GM10248 (cell line): ENCODE results near the gene ZBTB7C.

Experiments used
- CTCF ChIA-PET: fragments of 300-600 bp; sonication (Branson Sonifier 250); formaldehyde crosslinking; extraction: SDS; loops from one replicate; lab custom pipeline; 2021; ENCODE audit warnings: antibody characterized with exemption; lab: Yijun Ruan, JAX
- POLR2A ChIA-PET: fragments of 350-650 bp; sonication (Branson Sonifier 250); formaldehyde crosslinking; extraction: SDS; loops from one replicate; lab custom pipeline; 2020; ENCODE audit warnings: antibody characterized with exemption; lab: Yijun Ruan, JAX
- DNase-seq: peaks from one replicate; pipeline ENCODE4 v3.0.0; 2012; ENCODE audit errors: extremely low spot score
- TF ChIP-seq, protein P1 (sequence below): IDR thresholded peaks from 2 replicates; pipeline ENCODE4 v1.5.1; 2012; ENCODE audit warnings: mild to moderate bottlenecking, low read depth; ENCODE audit errors: extremely low read depth, missing control alignments, control extremely low read depth

Gene ZBTB7C

DNA sequence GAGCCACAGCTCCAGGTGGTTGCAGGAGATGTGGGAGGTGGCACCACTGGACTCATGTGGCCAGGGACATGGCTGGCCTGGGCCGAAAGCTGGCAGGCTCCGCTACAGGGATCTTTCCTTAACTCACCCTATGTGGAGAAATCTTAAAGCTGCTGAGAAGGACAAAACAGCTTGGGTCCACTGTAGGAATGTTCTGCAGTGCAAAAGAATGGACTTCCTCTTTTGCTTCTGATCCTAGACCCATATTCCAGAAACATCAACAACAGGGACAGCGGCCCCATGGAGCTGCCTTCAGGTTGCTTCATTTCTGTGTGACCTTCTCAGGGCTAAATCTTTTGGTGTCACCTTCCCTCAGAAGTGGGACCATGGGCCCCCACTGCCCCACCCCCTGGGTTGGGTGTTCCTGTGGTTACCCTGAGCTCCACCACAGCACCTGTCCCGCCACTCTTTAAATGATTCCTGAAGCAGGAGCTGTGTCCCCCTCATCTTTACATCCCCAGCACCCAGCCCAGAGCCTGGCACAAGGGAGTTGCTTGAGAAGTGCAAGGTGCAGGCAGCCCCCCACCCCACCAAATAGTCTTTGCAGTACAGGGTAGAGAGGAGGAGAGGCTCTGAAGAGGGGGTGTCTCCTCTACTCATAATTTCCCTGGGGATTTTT is 205.8 kb downstream of the ZBTB7C start:
- POLR2A ChIA-PET: no interaction called here
- no peak for DNase-seq
- TF ChIP-seq, protein P1, sequence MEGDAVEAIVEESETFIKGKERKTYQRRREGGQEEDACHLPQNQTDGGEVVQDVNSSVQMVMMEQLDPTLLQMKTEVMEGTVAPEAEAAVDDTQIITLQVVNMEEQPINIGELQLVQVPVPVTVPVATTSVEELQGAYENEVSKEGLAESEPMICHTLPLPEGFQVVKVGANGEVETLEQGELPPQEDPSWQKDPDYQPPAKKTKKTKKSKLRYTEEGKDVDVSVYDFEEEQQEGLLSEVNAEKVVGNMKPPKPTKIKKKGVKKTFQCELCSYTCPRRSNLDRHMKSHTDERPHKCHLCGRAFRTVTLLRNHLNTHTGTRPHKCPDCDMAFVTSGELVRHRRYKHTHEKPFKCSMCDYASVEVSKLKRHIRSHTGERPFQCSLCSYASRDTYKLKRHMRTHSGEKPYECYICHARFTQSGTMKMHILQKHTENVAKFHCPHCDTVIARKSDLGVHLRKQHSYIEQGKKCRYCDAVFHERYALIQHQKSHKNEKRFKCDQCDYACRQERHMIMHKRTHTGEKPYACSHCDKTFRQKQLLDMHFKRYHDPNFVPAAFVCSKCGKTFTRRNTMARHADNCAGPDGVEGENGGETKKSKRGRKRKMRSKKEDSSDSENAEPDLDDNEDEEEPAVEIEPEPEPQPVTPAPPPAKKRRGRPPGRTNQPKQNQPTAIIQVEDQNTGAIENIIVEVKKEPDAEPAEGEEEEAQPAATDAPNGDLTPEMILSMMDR: no peak
- CTCF ChIA-PET: no interaction called here

DNA sequence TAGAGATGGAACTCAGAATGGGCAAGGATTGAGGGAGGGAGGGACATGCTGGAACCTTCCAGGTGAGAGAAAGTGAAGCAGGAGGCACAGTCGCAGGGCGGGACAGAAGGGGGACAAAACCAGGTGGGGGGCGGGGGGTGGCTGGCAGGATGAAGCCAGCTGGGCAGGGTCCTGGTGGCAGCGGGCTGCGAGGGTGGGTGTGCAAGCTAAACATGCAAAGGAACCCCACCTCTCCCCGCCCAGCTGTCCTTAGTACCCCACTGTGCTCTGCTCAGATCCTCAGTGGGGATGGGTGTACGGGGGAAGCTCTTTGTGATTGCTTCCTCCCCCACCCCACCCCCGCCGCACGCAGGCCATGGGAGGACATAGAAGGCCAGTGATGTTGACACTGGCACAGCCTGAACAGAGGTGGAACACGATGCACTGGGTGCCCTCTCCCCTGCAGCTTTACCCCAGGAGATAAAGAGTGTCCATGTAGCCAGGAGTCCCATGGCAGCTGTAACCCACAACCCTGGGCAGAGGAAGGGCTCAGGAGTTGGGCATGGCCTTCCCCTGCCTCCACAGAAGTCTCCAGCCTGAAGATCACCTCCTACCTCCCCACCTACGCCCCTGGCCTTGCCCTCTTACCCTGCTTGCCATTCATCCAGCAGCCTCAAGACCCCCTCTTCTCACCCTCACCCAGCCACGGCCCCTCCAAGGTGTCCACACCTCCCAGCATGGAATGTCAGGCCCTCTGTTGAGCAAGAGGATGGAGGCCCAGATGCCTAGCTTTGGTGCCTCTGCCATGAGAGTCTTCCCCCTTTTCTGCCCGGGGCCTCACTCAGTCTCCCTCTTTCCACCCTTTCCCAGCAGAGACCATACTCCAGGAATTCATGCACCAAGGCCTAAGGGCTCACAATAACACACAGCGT is 206.6 kb downstream of the ZBTB7C start:
- TF ChIP-seq, protein P1: no peak
- no peak for DNase-seq
- CTCF ChIA-PET: no interaction called here
- POLR2A ChIA-PET: no interaction called here

DNA sequence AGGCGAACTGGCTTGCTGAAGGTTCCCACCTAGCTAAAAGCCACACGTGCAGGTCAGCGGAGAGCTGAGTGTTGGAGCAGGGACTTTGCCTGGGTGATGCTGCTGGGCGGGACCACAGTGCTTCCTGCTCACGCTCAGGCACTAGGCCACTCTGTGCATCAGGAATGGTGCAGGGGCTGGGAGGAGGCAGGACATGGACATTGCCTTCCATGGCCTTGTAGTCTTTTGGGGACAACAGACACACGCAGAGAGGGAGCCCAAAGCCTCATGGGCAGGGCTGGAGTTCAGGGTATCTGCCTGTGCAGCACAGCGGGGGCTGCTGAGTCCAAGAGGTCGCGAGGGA is 207.2 kb downstream of the ZBTB7C start:
- TF ChIP-seq, protein P1: no peak
- ChIA-PET CTCF (no interaction called here), POLR2A (no interaction called here)
- DNase-seq: no peak

DNA sequence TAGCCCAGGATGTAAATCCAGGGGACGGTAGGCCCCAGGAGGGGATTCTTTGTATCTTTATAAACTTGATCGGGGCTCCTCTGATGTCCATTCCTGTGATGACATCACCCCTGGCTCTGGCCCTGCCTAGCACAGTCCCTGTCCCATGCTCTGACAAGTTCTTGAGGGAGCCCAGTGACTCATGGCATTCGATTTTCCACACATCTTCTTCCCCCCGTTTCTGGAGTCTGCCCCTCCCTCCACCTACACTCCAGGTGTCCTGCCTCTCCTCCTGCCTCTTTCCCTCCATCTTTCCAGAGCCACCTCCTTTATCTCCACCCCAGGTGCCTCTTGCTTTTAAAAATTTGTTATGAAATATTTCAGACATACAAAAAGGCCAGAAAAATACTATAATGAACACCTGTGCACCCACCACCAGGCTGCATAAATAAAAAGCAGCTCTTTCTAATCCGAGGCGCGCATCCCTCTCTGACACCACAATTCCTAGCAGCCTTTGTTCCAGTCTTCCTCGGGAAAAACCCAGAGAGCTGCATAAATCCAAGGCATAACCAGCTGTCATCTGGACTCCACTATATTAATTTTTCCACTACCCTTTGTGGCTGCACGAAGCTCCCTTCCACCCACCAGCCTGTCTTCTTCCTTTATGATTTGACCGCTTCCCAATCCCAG is 207.7 kb downstream of the ZBTB7C start:
- TF ChIP-seq, protein P1: no peak
- CTCF ChIA-PET: no interaction called here
- POLR2A ChIA-PET: no interaction called here
- DNase-seq: no peak

DNA sequence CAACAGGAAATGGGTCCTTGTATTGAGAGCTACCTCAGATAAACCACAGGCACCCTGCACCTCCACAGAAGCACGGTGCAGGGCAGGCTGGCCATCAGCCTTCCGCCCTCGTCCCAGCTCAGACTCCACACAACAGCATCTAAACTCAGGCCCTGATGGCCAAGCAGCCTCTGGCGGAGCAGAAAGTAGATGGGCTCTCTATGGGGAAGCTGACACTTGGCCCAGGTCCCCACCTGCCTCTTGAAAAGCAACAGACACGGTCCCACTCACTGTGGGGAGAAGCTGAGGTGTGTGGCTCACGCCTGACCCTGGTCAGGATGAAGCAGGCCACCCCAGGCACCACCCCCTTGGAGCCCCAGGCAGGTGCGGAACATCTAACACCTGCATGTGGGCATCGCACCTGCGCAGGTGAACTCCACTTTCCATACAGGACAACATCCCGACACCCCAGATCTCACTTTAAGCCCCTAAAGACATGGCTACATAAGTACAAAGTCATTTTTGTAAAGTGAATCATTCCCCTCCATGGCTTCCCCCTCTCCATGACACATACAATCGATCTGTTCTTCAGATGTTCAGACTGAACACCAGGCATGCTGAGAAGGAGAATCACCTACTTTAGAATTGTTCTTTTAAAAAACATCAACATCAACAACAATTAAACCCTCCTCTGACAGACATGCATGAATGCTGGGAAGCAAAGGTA is 208.4 kb downstream of the ZBTB7C start:
- CTCF ChIA-PET: no interaction called here
- DNase-seq: no peak
- TF ChIP-seq, protein P1: no peak
- POLR2A ChIA-PET: no interaction called here

DNA sequence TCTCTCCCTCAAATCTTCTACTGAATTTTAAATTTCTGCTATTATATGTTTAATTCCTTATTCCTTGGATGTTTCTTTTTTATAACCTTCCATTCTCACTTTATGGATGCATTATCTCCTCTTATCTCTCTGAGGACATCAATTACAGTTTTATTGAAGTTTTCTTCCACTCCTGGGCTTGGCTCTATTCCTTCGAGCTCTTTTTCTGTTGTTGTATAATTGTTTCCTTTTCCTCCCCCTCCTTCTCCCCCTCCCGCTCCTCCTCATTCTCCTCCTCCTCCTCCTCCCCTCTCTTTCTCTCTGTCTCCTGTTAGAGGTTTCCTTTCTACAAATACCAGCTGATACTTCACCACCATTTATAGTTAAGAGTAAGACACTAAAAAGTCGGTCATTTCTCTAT is 209.8 kb downstream of the ZBTB7C start:
- DNase-seq: no peak
- TF ChIP-seq, protein P1: no peak
- CTCF ChIA-PET: interaction anchor here (0.8 kb wide), 1 partner anchor 14 kb away, joined by 3 read pairs; no protein-coding TSS in a partner anchor
- POLR2A ChIA-PET: no interaction called here
